KOPT-K1 (cell line): ENCODE measurements around the gene C2CD2.
"Not testable (repeated sequence)": the region's sequence is repeated elsewhere in the genome, so short reads cannot be mapped to it uniquely, and the experiment has no call there.

ENCODE experiments used
- H3K27ac ChIP-seq: fragments of 200-600 bp; sonication (generic); 2 replicates; pipeline ENCODE4 v1.5.1; 2016; ENCODE audit warnings: antibody characterized with exemption, mild to moderate bottlenecking, low read depth, low read length; ENCODE audit not compliant: poor library complexity, severe bottlenecking
- H3K36me3 ChIP-seq: fragments of 200-600 bp; sonication (generic); 2 replicates; pipeline ENCODE4 v1.5.1; 2017; ENCODE audit warnings: antibody characterized with exemption, mild to moderate bottlenecking, low read length, moderate library complexity; ENCODE audit not compliant: insufficient read depth
- H3K9me3 ChIP-seq: fragments of 200-600 bp; sonication (generic); 2 replicates; pipeline ENCODE4 v1.5.1; 2017; ENCODE audit warnings: antibody characterized with exemption, low read length, mild to moderate bottlenecking; ENCODE audit not compliant: insufficient read depth, poor library complexity, severe bottlenecking

The C2CD2 gene

GRCh38 chr21:41956926-41957729 lies 3.3 kb upstream of the C2CD2 start:
- Histone ChIP-seq H3K27ac (peak overlapping the region; percentile 19), H3K36me3 (no peaks in the 10 kb centered on the region), H3K9me3 (no peaks in the 10 kb centered on the region)

- Histone ChIP-seq H3K9me3 (no peaks in the 10 kb centered on the region), H3K36me3 (no peaks in the 10 kb centered on the region), H3K27ac (no peak overlapping the region)
Measured at GRCh38 chr21:41955516-41955915, 1.7 kb upstream of the C2CD2 start.

GRCh38 chr21:41954654-41955499 lies 1.1 kb upstream of the C2CD2 start:
- no peak overlapping the region for H3K27ac ChIP-seq
- no peaks in the 10 kb centered on the region for H3K9me3 ChIP-seq
- no peaks in the 10 kb centered on the region for H3K36me3 ChIP-seq

- Histone ChIP-seq H3K27ac (no peak overlapping the region), H3K36me3 (no peaks in the 10 kb centered on the region), H3K9me3 (no peaks in the 10 kb centered on the region)
Measured at GRCh38 chr21:41953249-41953830, 478 bp downstream of the C2CD2 start.

- H3K36me3 ChIP-seq, result no peaks in the 10 kb centered on the region
- no peak overlapping the region for H3K27ac ChIP-seq
- H3K9me3 ChIP-seq, result no peaks in the 10 kb centered on the region
Measured at GRCh38 chr21:41952568-41953248, 1.1 kb downstream of the C2CD2 start.

- Histone ChIP-seq H3K27ac (no peak overlapping the region), H3K36me3 (no peaks in the 10 kb centered on the region), H3K9me3 (no peaks in the 10 kb centered on the region)
Measured at GRCh38 chr21:41951876-41952567, 1.8 kb downstream of the C2CD2 start.

GRCh38 chr21:41950941-41951351 lies 2.9 kb downstream of the C2CD2 start:
- no peaks in the 10 kb centered on the region for H3K36me3 ChIP-seq

GRCh38 chr21:41949631-41950030 lies 4.2 kb downstream of the C2CD2 start:
- not testable (repeated sequence) for H3K9me3 ChIP-seq, H3K27ac ChIP-seq, H3K36me3 ChIP-seq

More at GRCh38 chr21:41950941-41951351, 2.9 kb downstream of the C2CD2 start:
- Histone ChIP-seq H3K27ac (no peak overlapping the region), H3K9me3 (no peaks in the 10 kb centered on the region)

GRCh38 chr21:41948901-41949300 lies 4.9 kb downstream of the C2CD2 start:
- H3K27ac ChIP-seq, result no peak overlapping the region
- no peaks in the 10 kb centered on the region for H3K9me3 ChIP-seq
- no peaks in the 10 kb centered on the region for H3K36me3 ChIP-seq

- Histone ChIP-seq H3K36me3 (no peaks in the 10 kb centered on the region), H3K9me3 (no peaks in the 10 kb centered on the region), H3K27ac (no peak overlapping the region)
Measured at GRCh38 chr21:41948078-41948895, 5.5 kb downstream of the C2CD2 start.

GRCh38 chr21:41945982-41946381 lies 7.8 kb downstream of the C2CD2 start:
- H3K27ac ChIP-seq, result no peak overlapping the region
- no peaks in the 10 kb centered on the region for H3K36me3 ChIP-seq
- no peaks in the 10 kb centered on the region for H3K9me3 ChIP-seq

GRCh38 chr21:41943851-41944250 lies 10.0 kb downstream of the C2CD2 start:
- H3K9me3 ChIP-seq, result no peaks in the 10 kb centered on the region
- H3K27ac ChIP-seq, result no peak overlapping the region
- no peaks in the 10 kb centered on the region for H3K36me3 ChIP-seq

- H3K9me3 ChIP-seq, result no peaks in the 10 kb centered on the region
- H3K27ac ChIP-seq, result no peak overlapping the region
- H3K36me3 ChIP-seq, result no peaks in the 10 kb centered on the region
Measured at GRCh38 chr21:41942457-41942856, 11.4 kb downstream of the C2CD2 start.

GRCh38 chr21:41941941-41942340 lies 11.9 kb downstream of the C2CD2 start:
- Histone ChIP-seq H3K36me3 (no peaks in the 10 kb centered on the region), H3K9me3 (no peaks in the 10 kb centered on the region), H3K27ac (no peak overlapping the region)
